HG02884 (cell line): Measurements from ENCODE around the gene TMED8.
"Not testable (repeated sequence)": the region's sequence is repeated elsewhere in the genome, so short reads cannot be mapped to it uniquely, and the experiment has no call there.

ENCODE experiments used
- ATAC-seq: cut with Tn5 transposase; IDR thresholded peaks from one replicate; pipeline ENCODE4 v1.9.1; 2021; ENCODE audit warnings: mild to moderate bottlenecking, moderate library complexity; ENCODE audit not compliant: unreplicated experiment

Gene TMED8

GRCh38 chr14:77376771-77377501 is at the start of gene TMED8, which contains the start of gene SAMD15:
Gene TMED8 (minus strand): TSS chr14:77377094. CDS start chr14:77377053, 41 bp downstream.
Gene SAMD15 (plus strand): TSS chr14:77377379. CDS start chr14:77377419, 40 bp downstream.
- ATAC-seq: peak; percentile 81

GRCh38 chr14:77426396-77426795 is 49.5 kb upstream of the TMED8 start:
- ATAC-seq: no peak

- ATAC-seq: no peak
Measured at GRCh38 chr14:77424862-77425261, 48.0 kb upstream of the TMED8 start.

DNA sequence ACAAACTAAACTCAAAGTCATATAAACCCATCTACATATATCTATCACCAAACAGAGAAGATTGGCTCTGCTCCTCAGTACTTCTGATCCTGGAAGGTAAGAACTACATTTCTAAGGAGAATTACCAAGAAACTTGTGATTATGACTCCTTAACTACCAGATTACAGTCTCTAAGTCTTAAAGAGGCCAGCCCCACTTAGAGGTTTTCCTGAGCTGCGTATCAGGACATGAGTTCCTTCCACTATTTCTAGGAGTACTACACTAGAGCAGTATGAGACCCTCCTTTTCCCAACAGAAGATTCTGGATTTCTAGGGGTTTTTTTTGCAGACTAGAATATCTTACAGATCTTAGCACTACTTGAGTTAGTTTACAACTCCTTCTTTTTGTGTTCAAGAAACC is 46.5 kb upstream of the TMED8 start, which contains the start of gene NOXRED1:
TSS of gene NOXRED1 (minus strand) at position 101 of the 400 bp plus-strand sequence. CDS start 634 bp downstream, outside the sequence.
- no peak for ATAC-seq

DNA sequence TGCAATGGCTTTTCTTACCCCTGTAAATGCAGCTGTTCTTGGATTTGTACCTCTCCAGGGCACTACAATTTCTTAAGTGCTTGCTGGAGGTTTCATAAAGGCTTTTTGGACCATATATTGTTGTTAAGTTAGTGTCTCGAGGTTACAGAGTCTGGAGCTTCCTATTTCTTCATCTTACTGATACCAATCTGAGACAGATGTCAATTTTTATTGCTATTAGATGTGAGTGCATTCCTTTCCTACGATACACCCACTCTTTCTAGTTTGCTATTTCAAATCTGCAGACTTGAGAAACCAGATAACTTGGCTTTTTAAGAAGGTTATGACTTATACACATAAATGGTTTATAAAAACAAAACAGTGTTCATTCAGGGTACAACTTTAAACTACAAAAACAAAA is 44.3 kb upstream of the TMED8 start:
- no peak for ATAC-seq

- no peak for ATAC-seq
Measured at GRCh38 chr14:77416836-77417235, 39.9 kb upstream of the TMED8 start.

GRCh38 chr14:77416098-77416497 is 39.2 kb upstream of the TMED8 start:
- ATAC-seq: not testable (repeated sequence)

GRCh38 chr14:77415403-77416030 is 38.6 kb upstream of the TMED8 start:
- not testable (repeated sequence) for ATAC-seq

GRCh38 chr14:77409131-77409533 is 32.2 kb upstream of the TMED8 start:
- ATAC-seq: no peak

GRCh38 chr14:77407158-77407557 is 30.3 kb upstream of the TMED8 start:
- ATAC-seq: no peak

DNA sequence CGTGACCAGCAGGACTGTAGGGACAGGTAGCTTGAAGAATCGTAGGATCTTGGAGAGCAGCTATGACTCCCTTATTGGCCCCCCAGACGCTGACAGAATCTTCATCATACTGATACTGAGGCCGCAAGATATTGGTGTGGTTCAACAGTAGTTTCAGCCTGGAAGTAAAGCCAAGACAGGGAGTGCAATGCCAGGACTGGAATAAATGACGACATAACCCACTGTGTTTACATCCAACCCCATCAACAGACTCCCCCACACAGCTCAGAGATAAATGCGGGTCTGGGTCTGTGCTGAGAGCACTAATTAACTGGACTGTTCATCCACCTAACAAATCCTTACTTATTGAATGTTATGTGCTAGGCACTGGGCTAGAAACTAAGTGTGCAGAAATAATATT is 29.8 kb upstream of the TMED8 start:
- ATAC-seq: no peak

- no peak for ATAC-seq
Measured at GRCh38 chr14:77406086-77406485, 29.2 kb upstream of the TMED8 start.

DNA sequence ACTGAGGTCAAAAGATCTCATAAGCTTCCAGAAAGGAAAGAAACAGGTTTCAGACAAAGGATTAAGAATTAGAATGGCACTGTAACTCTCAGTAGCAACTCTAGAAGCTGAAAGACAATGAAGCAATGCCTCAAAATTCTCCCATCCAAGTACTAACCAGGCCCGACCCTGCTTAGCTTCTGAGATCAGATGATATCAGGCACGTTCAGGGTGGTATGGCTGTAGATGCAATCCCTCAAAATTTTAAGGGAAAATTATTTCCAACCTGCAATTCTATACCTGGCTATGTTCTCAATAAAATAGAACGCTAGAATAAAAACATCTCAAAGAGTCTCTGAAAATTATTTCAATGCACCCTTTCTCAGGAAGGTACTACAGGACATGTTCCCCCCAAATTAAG is 26.9 kb upstream of the TMED8 start:
- no peak for ATAC-seq

GRCh38 chr14:77400216-77400615 is 23.3 kb upstream of the TMED8 start:
- no peak for ATAC-seq

GRCh38 chr14:77390188-77390587 is 13.3 kb upstream of the TMED8 start:
- ATAC-seq: no peak

- no peak for ATAC-seq
Measured at GRCh38 chr14:77378701-77379100, 1.8 kb upstream of the TMED8 start.

- ATAC-seq: no peak
Measured at GRCh38 chr14:77377502-77377844, 579 bp upstream of the TMED8 start.

GRCh38 chr14:77375973-77376770 is 722 bp downstream of the TMED8 start:
- ATAC-seq: peak; percentile 7

DNA sequence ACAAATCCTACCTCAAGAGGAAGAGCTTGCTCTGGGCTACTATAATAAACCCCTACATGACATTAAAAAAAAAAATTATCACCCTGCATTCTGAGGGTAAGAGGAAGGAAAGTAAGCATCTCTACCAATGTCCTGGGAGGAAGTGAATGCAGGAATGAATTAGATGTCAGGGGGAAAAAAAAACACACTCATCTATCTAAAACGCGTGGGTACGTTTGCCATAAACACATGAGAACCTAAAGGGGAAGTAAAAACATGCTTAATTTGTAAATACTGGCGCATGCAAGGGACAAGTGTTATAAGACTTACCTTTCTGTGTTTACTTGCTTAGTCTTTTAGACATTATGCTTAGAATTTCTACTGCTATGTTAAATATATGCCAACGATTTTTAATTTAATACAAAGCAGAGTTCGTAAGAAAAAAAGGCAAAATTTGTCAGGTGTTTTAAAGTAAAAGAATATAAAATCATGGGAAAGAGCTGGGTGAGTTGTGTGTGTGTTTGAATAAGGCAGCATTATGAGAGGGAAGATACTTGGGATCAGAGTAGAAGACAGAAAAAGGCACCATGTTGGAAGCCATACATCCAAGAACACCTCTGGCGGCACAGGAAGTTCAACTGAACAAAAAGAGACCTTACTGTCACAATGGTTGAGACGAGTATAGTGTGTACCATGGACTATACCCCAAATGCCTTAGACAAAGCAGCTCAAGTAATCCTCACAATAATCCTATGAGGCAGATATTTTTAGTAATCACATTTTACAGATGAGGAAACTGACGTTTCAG is 1.5 kb downstream of the TMED8 start:
- no peak for ATAC-seq

GRCh38 chr14:77372304-77372841 is 4.5 kb downstream of the TMED8 start:
- no peak for ATAC-seq

DNA sequence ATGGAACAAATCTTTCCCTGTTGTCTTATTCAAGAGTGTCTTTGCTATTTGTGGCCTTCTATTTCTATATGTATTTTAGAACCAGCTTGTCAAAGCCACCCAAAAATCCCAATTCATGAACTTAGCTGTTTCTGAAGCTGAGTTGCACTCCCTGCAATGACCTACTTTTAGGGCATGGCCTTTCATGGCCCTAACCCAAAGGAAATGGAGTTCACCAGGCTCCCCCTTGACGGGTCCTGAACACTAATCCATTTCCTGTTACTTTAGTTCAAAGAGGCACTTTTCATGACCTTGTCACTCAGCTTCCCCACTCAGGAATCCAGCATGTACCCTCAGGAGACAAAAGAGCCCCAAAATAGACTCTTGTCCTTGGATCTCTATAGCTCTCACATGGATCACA is 7.6 kb downstream of the TMED8 start:
- ATAC-seq: no peak
